IPS DF 6.9 (cell line): ENCODE measurements around the gene MIXL1.
"Not testable (repeated sequence)": the region's sequence is repeated elsewhere in the genome, so short reads cannot be mapped to it uniquely, and the experiment has no call there.

Experiments
- DNase-seq: peaks from one replicate; pipeline ENCODE4 v3.0.0-alpha.2; 2013; ENCODE audit warnings: low read depth, low spot score
- H3K27ac ChIP-seq: one replicate; pipeline ENCODE4 v1.5.1; 2013; ENCODE audit warnings: low read length, control low read depth
- H3K27me3 ChIP-seq: 2 replicates; pipeline ENCODE4 v1.6.1; 2013; ENCODE audit warnings: mild to moderate bottlenecking, low read length; ENCODE audit not compliant: control insufficient read depth, insufficient read depth
- H3K36me3 ChIP-seq: 2 replicates; pipeline ENCODE4 v1.6.1; 2013; ENCODE audit warnings: low read length; ENCODE audit not compliant: control insufficient read depth, insufficient read depth
- H3K4me1 ChIP-seq: 2 replicates; pipeline ENCODE4 v1.6.1; 2013; ENCODE audit warnings: low read length; ENCODE audit not compliant: control insufficient read depth, insufficient read depth
- H3K4me3 ChIP-seq: 2 replicates; pipeline ENCODE4 v1.5.1; 2013; ENCODE audit warnings: mild to moderate bottlenecking, low read length
- H3K9me3 ChIP-seq: 2 replicates; pipeline ENCODE4 v1.6.1; 2013; ENCODE audit warnings: low read length, inconsistent platforms; ENCODE audit not compliant: control insufficient read depth, insufficient read depth
- WGBS: extraction: QIAGEN DNeasy Blood & Tissue Kit; methylation state at CpG from one replicate; pipeline ENCODE4 v1.1.7; 2013; ENCODE audit warnings: mixed read lengths, missing lambda C conversion rate; ENCODE audit not compliant: insufficient read length, insufficient coverage; 5-methylcytosine and 5-hydroxymethylcytosine counted together

Gene MIXL1

DNA sequence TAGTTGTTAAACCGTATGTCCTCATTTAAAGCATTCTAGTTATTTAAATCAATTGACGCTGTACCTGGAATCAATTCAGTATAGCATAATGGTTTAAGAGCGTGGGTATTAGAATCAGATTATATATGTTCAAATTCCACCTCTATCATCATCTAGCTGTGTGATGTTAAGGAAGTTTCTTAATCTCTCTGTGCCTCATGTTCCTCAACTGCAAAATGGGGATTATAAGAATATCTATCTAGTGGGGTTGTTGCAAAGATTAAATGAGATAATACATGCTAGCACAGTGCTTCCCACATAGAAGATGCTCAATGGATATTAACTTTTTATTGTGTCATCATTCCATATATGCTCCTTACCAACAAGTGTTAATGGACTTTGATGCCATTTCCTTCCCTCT lies 16.0 kb downstream of the MIXL1 start:
- no peaks in the 10 kb centered on the region for H3K4me1 ChIP-seq
- no peak for DNase-seq
- H3K4me3 ChIP-seq, result no peak overlapping the region
- H3K27me3 ChIP-seq, result no peaks in the 10 kb centered on the region
- no CpG with 5 or more reads among the region's 3 CpGs for WGBS
- no peaks in the 10 kb centered on the region for H3K36me3 ChIP-seq
- no peaks in the 10 kb centered on the region for H3K9me3 ChIP-seq
- no peak overlapping the region for H3K27ac ChIP-seq

DNA sequence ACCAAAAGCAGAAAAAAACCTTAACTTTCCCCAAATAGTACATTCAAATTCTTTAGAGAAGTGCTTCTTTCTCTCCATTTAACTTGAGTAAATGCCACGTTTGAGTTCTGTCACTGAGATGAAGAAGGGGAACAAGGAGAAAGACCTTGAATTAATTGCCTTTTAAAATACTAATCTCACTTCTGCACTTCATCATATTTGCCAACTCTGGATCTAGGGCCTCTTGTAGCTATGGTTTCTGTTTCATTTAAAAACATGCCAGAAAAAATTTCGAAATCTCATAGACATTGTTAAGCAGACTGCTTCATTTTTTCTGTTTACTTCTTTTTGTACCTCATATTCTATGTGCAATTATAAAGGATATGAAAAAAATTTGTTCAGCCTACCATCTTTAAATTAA lies 24.6 kb downstream of the MIXL1 start:
- Histone ChIP-seq H3K36me3 (no peaks in the 10 kb centered on the region), H3K9me3 (no peaks in the 10 kb centered on the region), H3K4me3 (no peak overlapping the region), H3K4me1 (no peaks in the 10 kb centered on the region), H3K27me3 (no peaks in the 10 kb centered on the region), H3K27ac (no peak overlapping the region)
- no peak for DNase-seq
- WGBS, result no CpG with 5 or more reads among the region's 2 CpGs

DNA sequence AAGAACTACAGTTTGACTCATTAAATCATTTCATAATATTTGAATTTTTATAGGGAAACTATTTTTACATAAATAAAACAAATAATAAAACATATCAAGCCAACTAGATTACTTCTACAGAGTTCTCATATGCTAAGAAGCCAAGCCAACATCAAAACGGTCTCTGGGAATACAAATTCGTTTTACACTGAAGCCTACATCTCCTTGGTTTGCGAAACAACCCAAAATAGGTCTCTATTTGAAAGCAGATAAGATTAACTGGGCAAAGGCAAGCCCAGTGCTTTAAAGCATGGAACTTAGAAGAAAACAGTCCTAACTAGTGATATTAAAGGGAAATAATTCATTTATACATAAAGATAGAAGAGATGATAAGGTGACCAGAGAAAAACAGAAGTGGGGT lies 25.3 kb downstream of the MIXL1 start:
- Histone ChIP-seq H3K4me1 (no peaks in the 10 kb centered on the region), H3K9me3 (no peaks in the 10 kb centered on the region), H3K27me3 (no peaks in the 10 kb centered on the region), H3K27ac (no peak overlapping the region), H3K4me3 (no peak overlapping the region), H3K36me3 (no peaks in the 10 kb centered on the region)
- no CpG with 5 or more reads among the region's 3 CpGs for WGBS
- no peak for DNase-seq

DNA sequence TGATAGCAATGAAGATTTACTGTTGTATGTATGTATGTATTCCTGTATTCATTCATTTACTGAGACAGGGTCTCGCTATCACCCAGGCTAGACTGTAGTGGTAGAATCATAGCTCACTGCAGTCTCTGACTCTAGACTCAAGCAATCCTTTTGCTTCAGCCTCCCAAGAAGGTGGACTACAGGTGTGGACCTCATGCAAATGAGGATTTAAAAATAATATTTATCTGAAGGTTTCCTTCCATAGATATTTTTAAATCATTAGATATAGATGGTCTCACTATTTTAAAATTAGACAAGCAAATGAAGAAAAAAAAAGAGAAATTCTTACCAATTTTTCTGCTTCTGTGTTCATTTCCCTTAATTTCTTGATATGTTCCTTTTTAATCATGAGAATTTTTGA lies 27.0 kb downstream of the MIXL1 start:
- Histone ChIP-seq H3K4me3 (no peak overlapping the region), H3K36me3 (no peaks in the 10 kb centered on the region), H3K4me1 (no peaks in the 10 kb centered on the region), H3K27ac (no peak overlapping the region), H3K9me3 (no peaks in the 10 kb centered on the region), H3K27me3 (no peaks in the 10 kb centered on the region)
- no CpG with 5 or more reads among the region's 1 CpG for WGBS
- no peak for DNase-seq

DNA sequence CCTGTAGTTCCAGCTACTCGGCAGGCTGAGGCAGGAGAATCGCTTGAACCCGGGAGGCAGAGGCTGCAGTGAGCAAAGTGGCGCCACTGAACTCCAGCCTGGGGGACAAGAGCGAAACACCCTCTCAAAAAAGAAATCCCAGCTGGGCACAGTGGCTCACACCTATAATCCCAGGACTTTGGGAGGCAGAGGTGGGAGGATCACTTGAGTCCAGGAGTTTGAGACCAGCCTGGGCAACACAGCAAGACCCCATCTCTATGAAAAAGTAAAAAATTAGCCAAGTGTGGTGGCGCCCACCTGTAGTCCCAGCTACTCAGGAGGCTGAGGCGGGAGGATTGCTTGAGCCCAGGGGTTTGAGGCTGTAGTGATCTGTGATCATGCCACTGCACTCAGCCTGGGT lies 29.4 kb downstream of the MIXL1 start:
- DNase-seq, H3K4me1 ChIP-seq, H3K4me3 ChIP-seq, H3K9me3 ChIP-seq, H3K27ac ChIP-seq, H3K36me3 ChIP-seq, H3K27me3 ChIP-seq: not testable (repeated sequence)
- no CpG with 5 or more reads among the region's 7 CpGs for WGBS

DNA sequence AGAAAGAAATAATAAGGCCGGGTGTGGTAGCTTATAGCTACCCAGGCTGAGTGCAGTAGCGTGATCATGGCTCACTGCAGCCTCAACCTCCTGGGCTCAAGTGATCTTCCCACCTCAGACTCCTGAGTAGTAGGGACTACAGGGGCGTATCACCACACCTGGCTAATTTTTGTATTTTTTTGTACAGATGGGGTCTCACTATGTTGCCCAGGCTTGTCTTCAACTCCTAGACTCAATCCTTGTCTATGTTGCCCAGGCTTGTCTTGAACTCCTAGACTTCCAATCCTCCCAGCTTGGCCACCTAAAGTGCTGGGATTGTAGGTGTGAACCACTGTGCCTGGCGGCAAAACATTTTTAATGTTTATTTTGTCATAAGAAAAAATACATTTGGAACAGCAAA lies 30.5 kb downstream of the MIXL1 start:
- H3K27me3 ChIP-seq, result no peaks in the 10 kb centered on the region
- no peak for DNase-seq
- H3K36me3 ChIP-seq, result no peaks in the 10 kb centered on the region
- no peak overlapping the region for H3K4me3 ChIP-seq
- H3K27ac ChIP-seq, result no peak overlapping the region
- no CpG with 5 or more reads among the region's 4 CpGs for WGBS
- no peaks in the 10 kb centered on the region for H3K4me1 ChIP-seq
- no peaks in the 10 kb centered on the region for H3K9me3 ChIP-seq

DNA sequence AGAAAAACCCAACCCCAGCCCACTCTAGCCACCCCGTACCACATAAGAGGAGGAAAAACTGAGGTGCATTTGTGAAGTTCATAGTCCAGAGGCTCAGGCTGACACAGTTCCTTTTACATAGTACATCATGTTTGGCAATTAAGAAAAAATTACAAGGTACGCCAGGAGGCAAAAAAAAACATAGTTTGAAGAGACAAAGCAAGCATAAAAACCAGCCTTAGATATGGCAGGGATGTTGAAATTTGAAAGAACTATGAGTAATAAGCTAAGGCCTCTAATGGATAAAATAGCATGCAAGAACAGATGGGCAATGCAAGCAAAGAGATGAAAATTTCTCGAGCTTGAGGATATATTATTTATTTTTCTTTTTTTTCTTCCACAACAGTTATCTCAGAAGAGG lies 31.9 kb downstream of the MIXL1 start:
- Histone ChIP-seq H3K27me3 (no peaks in the 10 kb centered on the region), H3K27ac (no peak overlapping the region), H3K4me1 (no peaks in the 10 kb centered on the region), H3K4me3 (no peak overlapping the region), H3K9me3 (no peaks in the 10 kb centered on the region), H3K36me3 (no peaks in the 10 kb centered on the region)
- DNase-seq, result no peak
- no CpG with 5 or more reads among the region's 3 CpGs for WGBS

DNA sequence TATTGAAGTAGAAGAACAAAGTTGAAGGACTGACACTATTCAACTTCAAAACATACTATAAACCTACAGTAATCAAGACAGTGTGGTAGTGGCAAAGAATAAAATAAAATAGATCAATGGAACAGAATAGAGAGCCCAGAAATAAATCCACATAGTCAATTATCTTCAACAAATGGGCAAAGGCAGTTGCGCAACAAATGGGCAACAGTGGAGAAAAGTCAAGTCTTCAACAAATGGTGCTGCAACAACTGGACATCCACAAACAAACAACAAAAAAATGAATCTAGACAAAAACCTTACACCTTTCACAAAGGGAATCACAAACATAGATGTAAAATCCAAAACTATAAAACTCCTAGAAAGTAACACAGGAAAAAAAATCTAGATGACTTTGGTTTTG lies 38.4 kb downstream of the MIXL1 start:
- Histone ChIP-seq H3K4me3 (no peak overlapping the region), H3K4me1 (no peaks in the 10 kb centered on the region), H3K36me3 (no peaks in the 10 kb centered on the region), H3K27ac (no peak overlapping the region), H3K27me3 (no peaks in the 10 kb centered on the region), H3K9me3 (no peaks in the 10 kb centered on the region)
- no peak for DNase-seq
- no CpG with 5 or more reads among the region's 1 CpG for WGBS

DNA sequence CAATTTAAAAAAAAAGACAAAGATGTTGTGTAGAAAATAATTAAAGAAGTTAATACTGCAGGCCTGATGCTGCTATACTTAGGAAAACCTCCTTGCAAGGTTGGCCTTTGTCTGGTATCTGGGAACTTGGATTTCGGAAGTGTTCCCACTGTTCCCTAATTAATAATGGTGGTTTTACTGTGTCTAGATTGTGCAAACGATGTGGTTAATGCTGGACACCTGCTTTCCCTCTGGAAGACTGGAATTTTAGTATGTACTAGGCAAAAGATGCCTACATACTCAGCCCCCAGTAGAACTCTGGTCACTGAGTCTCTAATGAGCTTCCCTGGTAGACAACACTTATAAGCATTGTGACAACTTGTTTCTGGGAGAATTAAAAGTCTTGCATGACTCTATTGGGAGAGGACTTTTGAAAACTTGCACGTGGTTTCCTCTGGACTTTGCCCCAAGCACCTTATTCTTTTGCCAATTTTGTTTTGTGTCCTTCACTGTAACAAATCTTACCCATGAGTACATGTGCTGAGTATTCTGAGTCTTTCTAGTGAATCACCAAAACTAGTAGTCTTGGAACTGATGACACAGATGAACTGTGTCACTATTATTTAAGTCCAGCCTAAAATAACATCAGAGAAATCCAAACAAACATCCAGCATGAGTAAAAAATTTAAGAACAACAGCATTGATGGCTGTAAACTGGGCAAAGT lies 45.1 kb downstream of the MIXL1 start:
- no CpG with 5 or more reads among the region's 3 CpGs for WGBS
- H3K27me3 ChIP-seq, result no peaks in the 10 kb centered on the region

DNA sequence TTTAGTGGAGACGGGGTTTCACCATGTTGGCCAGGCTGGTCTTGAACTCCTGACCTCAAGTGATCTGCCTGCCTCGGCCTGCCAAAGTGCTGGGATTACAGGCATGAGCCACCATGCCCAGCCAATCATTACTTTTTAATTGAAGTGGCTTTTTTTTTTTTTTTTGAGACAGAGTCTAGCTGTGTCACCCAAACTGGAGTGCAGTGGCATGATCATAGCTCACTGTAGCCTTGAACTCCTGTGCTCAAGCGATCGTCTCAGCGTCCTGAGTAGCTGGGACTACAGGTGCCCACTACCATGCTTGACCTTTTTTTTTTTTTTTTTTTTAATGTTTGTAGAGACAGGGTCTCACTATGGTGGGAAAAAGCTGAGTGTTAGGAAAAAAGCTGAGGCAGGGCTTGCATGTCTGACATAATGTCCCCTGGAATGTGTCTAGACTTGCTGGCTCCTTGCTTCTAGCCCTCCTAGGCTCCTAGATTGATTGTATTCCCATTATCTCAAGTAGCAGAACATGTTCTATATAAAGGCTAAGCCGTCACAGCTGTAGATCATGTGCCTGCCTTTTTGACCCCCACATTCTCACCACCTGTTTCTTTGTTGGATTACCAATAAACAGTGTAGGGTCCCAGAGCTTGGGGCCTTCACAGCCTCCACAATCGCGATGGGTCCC lies 48.9 kb downstream of the MIXL1 start:
- H3K27me3 ChIP-seq, H3K9me3 ChIP-seq, H3K4me1 ChIP-seq, DNase-seq, H3K4me3 ChIP-seq, H3K27ac ChIP-seq, H3K36me3 ChIP-seq: not testable (repeated sequence)
- whole genome bisulfite sequencing, result no CpG with 5 or more reads among the region's 8 CpGs

More for the DNA sequence above, 45.1 kb downstream of the MIXL1 start:
- Histone ChIP-seq H3K4me1 (no peaks in the 10 kb centered on the region), H3K27ac (no peak overlapping the region), H3K9me3 (no peaks in the 10 kb centered on the region), H3K4me3 (no peak overlapping the region), H3K36me3 (no peaks in the 10 kb centered on the region)
- no peak for DNase-seq

DNA sequence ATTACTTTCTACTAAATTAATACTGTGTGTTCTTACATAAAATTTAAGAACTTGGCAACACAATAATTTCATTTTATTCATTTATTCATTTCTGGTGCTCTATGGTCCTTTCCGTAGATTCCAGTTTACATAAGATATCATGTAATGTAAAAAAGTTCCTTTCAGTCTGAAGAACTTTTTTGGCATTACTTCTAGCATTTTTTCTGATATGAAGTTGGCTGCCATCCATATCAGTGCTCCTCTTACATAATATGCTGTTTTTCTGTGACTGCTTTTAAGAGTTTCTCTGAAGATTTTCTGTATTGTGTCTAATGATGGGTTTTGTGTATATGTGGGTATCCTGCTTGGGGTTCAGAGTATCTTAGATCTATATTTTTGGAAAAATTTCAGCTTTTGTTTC lies 50.7 kb downstream of the MIXL1 start:
- no peak for DNase-seq
- no peak overlapping the region for H3K27ac ChIP-seq
- no peaks in the 10 kb centered on the region for H3K27me3 ChIP-seq
- no CpG with 5 or more reads among the region's 1 CpG for WGBS
- no peak overlapping the region for H3K4me3 ChIP-seq
- no peaks in the 10 kb centered on the region for H3K9me3 ChIP-seq
- H3K4me1 ChIP-seq, result no peaks in the 10 kb centered on the region
- no peaks in the 10 kb centered on the region for H3K36me3 ChIP-seq
